H1 (cell line): ENCODE results near the gene MAPK8IP3. TPM values are rescaled to one million over a fixed set of nuclear protein-coding genes. Genes with fewer than 3 reads are reported as not detected.

Experiments
- CTCF ChIA-PET: fragments of 300-600 bp; sonication (Branson Sonifier 250); formaldehyde crosslinking; loops from one replicate; lab custom pipeline; 2021; ENCODE audit not compliant: partially characterized antibody; lab: Charles Lee
- POLR2A ChIA-PET: fragments of 300-600 bp; sonication (Branson Sonifier 250); formaldehyde crosslinking; loops from one replicate; lab custom pipeline; 2021; ENCODE audit warnings: inconsistent platforms; ENCODE audit not compliant: partially characterized antibody; lab: Charles Lee
- DNase-seq, 2 experiments: peaks; one replicate each; pipeline versions ENCODE4 v3.0.0 to v3.0.0-alpha.2; 2010 to 2022; ENCODE audit warnings: low spot score in 2 of 2, low read depth in 1 of 2, mixed read lengths in 1 of 2
- FAIRE-seq: peaks from 2 replicates; lab custom pipeline; 2011; peaks lifted over from hg19 to GRCh38; lab: Jason Lieb, UNC
- H2AFZ ChIP-seq: 2 replicates; pipeline ENCODE4 v1.8.1; 2012; ENCODE audit warnings: low read length, inconsistent platforms
- H2AK5ac ChIP-seq: 2 replicates; pipeline ENCODE4 v1.6.1; 2013; ENCODE audit warnings: low read depth, low read length
- H2BK120ac ChIP-seq: replicated peaks from 2 replicates; pipeline ENCODE3; 2013; ENCODE audit warnings: low read depth, low read length, inconsistent platforms
- H2BK12ac ChIP-seq: 2 replicates; pipeline ENCODE4 v1.6.1; 2013; ENCODE audit warnings: low read depth, low read length
- H2BK15ac ChIP-seq: 2 replicates; pipeline ENCODE4 v1.6.1; 2013; ENCODE audit warnings: low read length
- H2BK20ac ChIP-seq: 2 replicates; pipeline ENCODE4 v1.6.1; 2013; ENCODE audit warnings: low read length
- H2BK5ac ChIP-seq: 2 replicates; pipeline ENCODE4 v1.6.1; 2013; ENCODE audit warnings: low read depth, low read length
- H3K14ac ChIP-seq: 2 replicates; pipeline ENCODE4 v1.6.1; 2013; ENCODE audit warnings: inconsistent platforms; ENCODE audit not compliant: insufficient read length
- H3K18ac ChIP-seq: 2 replicates; pipeline ENCODE4 v1.6.1; 2013; ENCODE audit warnings: low read length; ENCODE audit errors: extremely low read depth
- H3K23ac ChIP-seq: 2 replicates; pipeline ENCODE4 v1.6.1; 2013; ENCODE audit warnings: inconsistent platforms; ENCODE audit not compliant: insufficient read length
- H3K23me2 ChIP-seq: 2 replicates; pipeline ENCODE4 v1.6.1; 2013; ENCODE audit warnings: low read depth, low read length
- H3K27ac ChIP-seq: 2 replicates; pipeline ENCODE4 v1.6.1; 2011; ENCODE audit warnings: low read depth, low read length, inconsistent platforms
- H3K27me3 ChIP-seq, 4 experiments: replicated peaks in 1 of 4; 1 replicate in 1 of 4; 2 replicates in 3 of 4; pipeline versions ENCODE4 v1.6.1 to v1.8.1; 2011 to 2013; ENCODE audit warnings: low read length in 3 of 4, mild to moderate bottlenecking in 3 of 4, inconsistent platforms in 2 of 4, mixed read lengths in 2 of 4, moderate library complexity in 1 of 4; ENCODE audit not compliant: control insufficient read depth in 3 of 4, insufficient read depth in 3 of 4; ENCODE audit errors: extremely low read depth in 1 of 4
- H3K36me3 ChIP-seq, 4 experiments: 2 replicates each; pipeline versions ENCODE4 v1.6.1 to v1.8.1; 2011 to 2013; ENCODE audit warnings: mild to moderate bottlenecking in 4 of 4, low read length in 3 of 4, moderate library complexity in 2 of 4, control low read depth in 1 of 4, inconsistent platforms in 1 of 4; ENCODE audit not compliant: insufficient read depth in 4 of 4, control insufficient read depth in 2 of 4
- H3K4ac ChIP-seq: replicated peaks from 2 replicates; pipeline ENCODE3; 2013; ENCODE audit warnings: low read length, low read depth, mixed read lengths, inconsistent platforms; ENCODE audit not compliant: insufficient read length
- H3K4me1 ChIP-seq, 4 experiments: replicated peaks in 1 of 4; 1 replicate in 1 of 4; 2 replicates in 3 of 4; pipeline versions ENCODE4 v1.6.1 to v1.8.1; 2011 to 2013; ENCODE audit warnings: low read length in 3 of 4, inconsistent platforms in 2 of 4, mixed read lengths in 1 of 4; ENCODE audit not compliant: insufficient read depth in 4 of 4, control insufficient read depth in 3 of 4
- H3K4me2 ChIP-seq, 2 experiments: 2 replicates each; pipeline versions ENCODE4 v1.6.1 to v1.8.1; 2011 to 2013; ENCODE audit warnings: low read depth in 2 of 2, low read length in 2 of 2, control low read depth in 1 of 2, inconsistent platforms in 1 of 2, mild to moderate bottlenecking in 1 of 2; ENCODE audit not compliant: insufficient read depth in 1 of 2
- H3K4me3 ChIP-seq, 4 experiments: fragments of 200-600, 300-600 bp in 1 of 4; sonication (generic), shearing (Covaris generic), sonication (Bioruptor Twin) in 1 of 4; 2 replicates each; pipeline versions ENCODE4 v1.5.1 to v1.8.1; 2011 to 2016; ENCODE audit warnings: low read length in 4 of 4, low read depth in 3 of 4, control low read depth in 2 of 4, inconsistent platforms in 2 of 4, mild to moderate bottlenecking in 2 of 4, mixed read lengths in 1 of 4, moderate library complexity in 1 of 4; ENCODE audit not compliant: insufficient read depth in 2 of 4; ENCODE audit errors: extremely low read depth in 1 of 4
- H3K56ac ChIP-seq: replicated peaks from 2 replicates; pipeline ENCODE3; 2013; ENCODE audit warnings: low read depth, mild to moderate bottlenecking, mixed read lengths, low read length, inconsistent platforms; ENCODE audit not compliant: insufficient read length
- H3K79me1 ChIP-seq: 2 replicates; pipeline ENCODE4 v1.6.1; 2013; ENCODE audit warnings: low read depth, low read length, control low read depth
- H3K79me2 ChIP-seq, 2 experiments: 2 replicates each; pipeline versions ENCODE4 v1.6.1 to v1.8.1; 2012 to 2013; ENCODE audit warnings: low read length in 2 of 2, mild to moderate bottlenecking in 2 of 2, inconsistent platforms in 1 of 2; ENCODE audit not compliant: insufficient read depth in 2 of 2, control insufficient read depth in 1 of 2
- H3K9ac ChIP-seq, 4 experiments: replicated peaks in 1 of 4; 1 replicate in 1 of 4; 2 replicates in 3 of 4; pipeline versions ENCODE4 v1.6.1 to v1.8.1; 2011 to 2013; ENCODE audit warnings: low read depth in 3 of 4, low read length in 3 of 4, control low read depth in 2 of 4, mild to moderate bottlenecking in 2 of 4, moderate library complexity in 2 of 4, inconsistent platforms in 1 of 4; ENCODE audit errors: extremely low read depth in 1 of 4
- H3K9me3 ChIP-seq, 2 experiments: 2 replicates each; pipeline versions ENCODE4 v1.6.1 to v1.8.1; 2012 to 2013; ENCODE audit warnings: mild to moderate bottlenecking in 2 of 2, moderate library complexity in 2 of 2, control low read depth in 1 of 2, inconsistent platforms in 1 of 2, low read depth in 1 of 2, low read length in 1 of 2, mixed read lengths in 1 of 2; ENCODE audit not compliant: insufficient read depth in 2 of 2
- H4K20me1 ChIP-seq, 2 experiments: replicated peaks in 1 of 2; 2 replicates each; pipeline versions ENCODE3 to v1.8.1; 2011 to 2013; ENCODE audit warnings: inconsistent platforms in 2 of 2, low read length in 2 of 2, mild to moderate bottlenecking in 1 of 2; ENCODE audit not compliant: insufficient read depth in 2 of 2, control insufficient read depth in 1 of 2
- H4K5ac ChIP-seq: 2 replicates; pipeline ENCODE4 v1.6.1; 2013; ENCODE audit warnings: low read length, low read depth, mixed read lengths, inconsistent platforms; ENCODE audit not compliant: insufficient read length
- H4K8ac ChIP-seq: 2 replicates; pipeline ENCODE4 v1.8.0; 2013; ENCODE audit warnings: mild to moderate bottlenecking, moderate library complexity, low read length, inconsistent platforms; ENCODE audit not compliant: insufficient read depth; ENCODE audit errors: extremely low read depth
- H4K91ac ChIP-seq: replicated peaks from 2 replicates; pipeline ENCODE3; 2013; ENCODE audit warnings: low read length, mixed read lengths, inconsistent platforms; ENCODE audit not compliant: insufficient read length
- BCL11A ChIP-seq, 2 experiments: IDR thresholded peaks; one replicate each; pipeline ENCODE4 v1.6.1; 2011; ENCODE audit warnings: low read depth in 2 of 2, low read length in 2 of 2, mild to moderate bottlenecking in 2 of 2
- BRCA1 ChIP-seq: IDR thresholded peaks from 2 replicates; pipeline ENCODE4 v1.6.1; 2012; ENCODE audit warnings: low read depth, low read length, improper control_type of control experiment
- CBX8 ChIP-seq: fragments of 300-800, 300-1000 bp; sonication (generic); IDR thresholded peaks from 2 replicates; pipeline ENCODE4 v1.7.1; 2016; ENCODE audit warnings: low read depth, low read length, borderline replicate concordance
- RBBP5 ChIP-seq: IDR thresholded peaks from 2 replicates; pipeline ENCODE4 v1.7.1; 2012; ENCODE audit warnings: low read depth, mild to moderate bottlenecking, inconsistent platforms, low read length, moderate library complexity, borderline replicate concordance
- SAP30 ChIP-seq: fragments of 300-600 bp; sonication (generic); IDR thresholded peaks from 2 replicates; pipeline ENCODE4 v1.7.1; 2012; ENCODE audit warnings: low read length, moderate library complexity, mild to moderate bottlenecking, inconsistent platforms; ENCODE audit not compliant: insufficient read depth, insufficient replicate concordance
- SP4 ChIP-seq: IDR thresholded peaks from 2 replicates; pipeline ENCODE4 v1.6.1; 2012; ENCODE audit warnings: low read length, inconsistent platforms
- TAF1 ChIP-seq: IDR thresholded peaks from 2 replicates; pipeline ENCODE4 v1.6.1; 2011; ENCODE audit warnings: mild to moderate bottlenecking, low read depth, low read length
- TCF12 ChIP-seq: IDR thresholded peaks from 2 replicates; pipeline ENCODE4 v1.6.1; 2011; ENCODE audit warnings: low read depth, mild to moderate bottlenecking, low read length
- YY1 ChIP-seq: IDR thresholded peaks from 2 replicates; pipeline ENCODE4 v1.6.1; 2011; ENCODE audit warnings: low read depth, mild to moderate bottlenecking, low read length
- WGBS, 2 experiments: shearing (Covaris generic) in 1 of 2; methylation state at CpG; one replicate each; pipeline versions ENCODE4 v1.1.6 to v1.1.7; 2013 to 2015; ENCODE audit warnings: low lambda C conversion rate in 2 of 2, mixed read lengths in 2 of 2, inconsistent platforms in 1 of 2, low coverage in 1 of 2, missing lambda C conversion rate in 1 of 2; ENCODE audit not compliant: insufficient replicate concordance in 2 of 2, insufficient coverage in 1 of 2, insufficient read length in 1 of 2; ENCODE audit errors: extremely low coverage in 1 of 2, missing lambda C conversion rate in 1 of 2; 5-methylcytosine and 5-hydroxymethylcytosine counted together
- polyA plus RNA-seq, 7 experiments: library from polyadenylated mRNA; depleted of rRNA in 3 of 7; stranded (reverse) in 5 of 7; unstranded in 2 of 7; fragments of >200 nt in 5 of 7; fragments of 200-250 nt in 2 of 7; gene quantifications; 1 replicate in 5 of 7; 2 replicates in 1 of 7; 4 replicates in 1 of 7; pipeline versions ENCODE4 v1.2.1 to v1.2.3, GENCODE V29; 2011 to 2013; ENCODE audit warnings: missing spikeins in 2 of 7, mixed read lengths in 2 of 7
- total RNA-seq: library from RNA; stranded (reverse); fragmentation: NEBNext Ultra II Directional; extraction: Animal tissue kit (Norgen Biotek cat#: 25700); gene quantifications from 2 replicates; pipeline ENCODE4 v1.2.1, GENCODE V29; 2021
- TF ChIP-seq, protein P1 (sequence below), 3 experiments: IDR thresholded peaks; 1 replicate in 2 of 3; 2 replicates in 1 of 3; pipeline versions ENCODE4 v1.5.1 to v1.6.1; 2011; ENCODE audit warnings: low read length in 3 of 3, mild to moderate bottlenecking in 3 of 3, inconsistent platforms in 2 of 3, low read depth in 1 of 3, moderate library complexity in 1 of 3; ENCODE audit not compliant: insufficient read depth in 1 of 3; ENCODE audit errors: control extremely low read depth in 1 of 3

The MAPK8IP3 gene
- total and polyA plus RNA-seq, 2 of the 8 experiments (the other 6 are each of a cell fraction or from before 2014, with no cell fraction given): 16.9 to 43.4 TPM

DNA sequence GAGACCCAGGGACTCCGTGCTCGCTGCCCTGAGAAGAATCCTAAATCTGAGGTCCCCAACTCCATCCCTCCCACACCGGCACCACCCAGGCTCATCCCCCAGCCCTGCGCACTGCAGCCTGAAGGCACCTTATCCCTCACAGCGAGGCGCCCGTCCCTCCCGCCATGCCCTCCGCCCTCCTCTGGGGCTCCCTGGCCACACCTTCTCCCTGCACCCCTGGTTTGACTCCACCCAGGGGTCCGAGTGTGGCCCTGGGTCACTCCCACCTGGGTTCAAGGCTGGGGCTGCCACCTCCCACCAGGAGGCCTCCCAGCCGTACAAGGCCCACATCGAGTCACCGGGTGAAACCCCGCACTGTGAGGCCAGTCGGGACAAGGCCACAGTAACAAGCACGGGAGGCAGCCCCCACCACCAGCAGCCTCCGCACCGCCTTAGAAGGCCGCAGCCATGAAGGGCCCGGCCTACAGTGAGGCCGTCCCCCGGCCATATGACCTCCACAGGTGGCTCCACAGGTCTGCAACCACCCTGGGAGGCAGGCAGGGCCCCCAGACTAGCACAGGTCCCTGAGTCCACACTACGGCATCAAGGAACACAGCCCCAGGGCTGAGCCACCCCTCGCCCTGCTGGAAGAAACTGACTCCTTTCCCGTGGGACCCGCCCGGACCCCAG lies 112.3 kb downstream of the MAPK8IP3 start:
- Histone ChIP-seq H4K8ac (no peak overlapping the region), H3K4me2 (no peak overlapping the region), H3K18ac (no peak overlapping the region), H2BK20ac (no peak overlapping the region), H3K27me3 (no peaks in the 10 kb centered on the region), H4K5ac (no peak overlapping the region), H3K9ac (no peak overlapping the region)
- TF ChIP-seq TAF1: no peak
- no peak for TF ChIP-seq BRCA1
- TF ChIP-seq TCF12: no peak
- TF ChIP-seq CBX8: no peak
- TF ChIP-seq RBBP5: no peak
- no peak for TF ChIP-seq BCL11A (IDR thresholded peaks at IDR 0.05; ENCODE audit: low read depth in 2 of 2, low read length in 2 of 2)
- no peak for TF ChIP-seq SP4
- TF ChIP-seq SAP30: no peak
- TF ChIP-seq, protein P1, sequence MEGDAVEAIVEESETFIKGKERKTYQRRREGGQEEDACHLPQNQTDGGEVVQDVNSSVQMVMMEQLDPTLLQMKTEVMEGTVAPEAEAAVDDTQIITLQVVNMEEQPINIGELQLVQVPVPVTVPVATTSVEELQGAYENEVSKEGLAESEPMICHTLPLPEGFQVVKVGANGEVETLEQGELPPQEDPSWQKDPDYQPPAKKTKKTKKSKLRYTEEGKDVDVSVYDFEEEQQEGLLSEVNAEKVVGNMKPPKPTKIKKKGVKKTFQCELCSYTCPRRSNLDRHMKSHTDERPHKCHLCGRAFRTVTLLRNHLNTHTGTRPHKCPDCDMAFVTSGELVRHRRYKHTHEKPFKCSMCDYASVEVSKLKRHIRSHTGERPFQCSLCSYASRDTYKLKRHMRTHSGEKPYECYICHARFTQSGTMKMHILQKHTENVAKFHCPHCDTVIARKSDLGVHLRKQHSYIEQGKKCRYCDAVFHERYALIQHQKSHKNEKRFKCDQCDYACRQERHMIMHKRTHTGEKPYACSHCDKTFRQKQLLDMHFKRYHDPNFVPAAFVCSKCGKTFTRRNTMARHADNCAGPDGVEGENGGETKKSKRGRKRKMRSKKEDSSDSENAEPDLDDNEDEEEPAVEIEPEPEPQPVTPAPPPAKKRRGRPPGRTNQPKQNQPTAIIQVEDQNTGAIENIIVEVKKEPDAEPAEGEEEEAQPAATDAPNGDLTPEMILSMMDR (IDR thresholded peaks at IDR 0.05; ENCODE audit: control extremely low read depth in 1 of 3, insufficient read depth in 1 of 3, low read depth in 1 of 3, low read length in 3 of 3): no peak
- no peak for TF ChIP-seq YY1
- TF ChIP-seq, all 59 proteins: peak for 0
- Histone ChIP-seq H2AK5ac (no peak overlapping the region), H3K4me3 (no peak overlapping the region), H4K91ac (no peak overlapping the region), H3K23me2 (no peaks in the 10 kb centered on the region), H2BK12ac (no peak overlapping the region), H2BK15ac (no peak overlapping the region), H3K9me3 (no peaks in the 10 kb centered on the region), H3K4me1 (no peaks in the 10 kb centered on the region), H2BK120ac (no peak overlapping the region), H2BK5ac (no peak overlapping the region), H3K23ac (no peak overlapping the region), H3K56ac (no peak overlapping the region), H3K79me2 (no peaks in the 10 kb centered on the region), H3K79me1 (no peaks in the 10 kb centered on the region; the same call in 1 of the 2 replicates), H3K4ac (no peak overlapping the region), H3K36me3 (peaks cover 0 to 9% (median 4%) of the 10 kb centered on the region in 4 experiments; a peak in 5 of 8 replicates), H4K20me1 (peaks cover 4 to 6% of the 10 kb centered on the region in 2 experiments), H3K14ac (no peak overlapping the region), H2AFZ (no peak overlapping the region), H3K27ac (no peak overlapping the region)
- ChIA-PET POLR2A (no interaction called here), CTCF (no interaction called here)
- 94% methylated on average over 19 of the region's 27 CpGs; no CpG with 5 or more reads in 1 of the 2 experiments for WGBS, 2 experiments
- no peak for DNase-seq
- FAIRE-seq: no peak
